Neural cell (in vitro differentiated cells): ENCODE measurements around the gene HAPSTR1. TPM values are rescaled to one million over a fixed set of nuclear protein-coding genes. Genes with fewer than 3 reads are reported as not detected.

ENCODE experiments used
- H2AFZ ChIP-seq: fragments of 200-600, 300-800 bp; sonication (generic), shearing (Covaris generic); 2 replicates; pipeline ENCODE4 v1.6.0; 2014; ENCODE audit warnings: low read depth, mild to moderate bottlenecking, antibody characterized with exemption, low read length, moderate library complexity
- H3F3A ChIP-seq: fragments of 200-600 bp; shearing (Covaris generic); 2 replicates; pipeline ENCODE4 v1.6.1; 2016; ENCODE audit warnings: mild to moderate bottlenecking, moderate library complexity, mixed read lengths, antibody characterized with exemption, low read length; ENCODE audit not compliant: insufficient read depth, poor library complexity, severe bottlenecking
- H3K27ac ChIP-seq: fragments of 200-600, 300-800 bp; sonication (generic), shearing (Covaris generic); 2 replicates; pipeline ENCODE4 v1.5.1; 2014; ENCODE audit warnings: mild to moderate bottlenecking, low read length, moderate library complexity
- H3K27me3 ChIP-seq: fragments of 300-800, 200-600 bp; sonication (generic), shearing (Covaris generic); 2 replicates; pipeline ENCODE4 v1.6.0; 2014; ENCODE audit warnings: mild to moderate bottlenecking, low read depth, low read length, moderate library complexity; ENCODE audit not compliant: insufficient read depth
- H3K36me3 ChIP-seq: fragments of 300-800, 200-600 bp; sonication (generic), shearing (Covaris generic); 2 replicates; pipeline ENCODE4 v1.5.1; 2014; ENCODE audit warnings: mild to moderate bottlenecking, antibody characterized with exemption, low read length, moderate library complexity; ENCODE audit not compliant: insufficient read depth
- H3K4me2 ChIP-seq: fragments of 300-800, 200-600 bp; sonication (generic), shearing (Covaris generic); 2 replicates; pipeline ENCODE4 v1.6.0; 2014; ENCODE audit warnings: mild to moderate bottlenecking, low read length
- H3K4me3 ChIP-seq: fragments of 300-800, 200-600 bp; sonication (generic), shearing (Covaris generic); 2 replicates; pipeline ENCODE4 v1.5.1; 2014; ENCODE audit warnings: mild to moderate bottlenecking, low read length, moderate library complexity
- H3K79me2 ChIP-seq: fragments of 200-600 bp; shearing (Covaris generic); replicated peaks from 2 replicates; pipeline ENCODE4 v1.6.0; 2014; ENCODE audit warnings: mild to moderate bottlenecking, low read length, moderate library complexity; ENCODE audit not compliant: insufficient read depth
- H3K9ac ChIP-seq: fragments of 300-800, 200-600 bp; sonication (generic), shearing (Covaris generic); 2 replicates; pipeline ENCODE4 v1.6.1; 2016; ENCODE audit warnings: mild to moderate bottlenecking, low read length, mixed read lengths
- H3K9me2 ChIP-seq: fragments of 200-600 bp; shearing (Covaris generic); 2 replicates; pipeline ENCODE4 v1.6.1; 2016; ENCODE audit warnings: mild to moderate bottlenecking, low read length, mixed read lengths; ENCODE audit not compliant: insufficient read depth
- H3K9me3 ChIP-seq: fragments of 200-600, 300-800 bp; sonication (generic), shearing (Covaris generic); 2 replicates; pipeline ENCODE4 v1.6.1; 2016; ENCODE audit warnings: mild to moderate bottlenecking, mixed run types, low read length, moderate library complexity, mixed read lengths
- H4K20me1 ChIP-seq: fragments of 200-600 bp; shearing (Covaris generic); 2 replicates; pipeline ENCODE4 v1.6.1; 2016; ENCODE audit warnings: mild to moderate bottlenecking, mixed run types; ENCODE audit not compliant: insufficient read depth
- EP300 ChIP-seq: fragments of 450-650 bp; conservative IDR thresholded peaks from 2 replicates; pipeline ENCODE4 v1.6.1; 2014; ENCODE audit warnings: antibody characterized with exemption, mild to moderate bottlenecking, moderate library complexity; ENCODE audit not compliant: poor library complexity, severe bottlenecking
- EZH2 ChIP-seq: fragments of 200-600, 300-800 bp; shearing (Covaris generic), sonication (generic); IDR thresholded peaks from 2 replicates; pipeline ENCODE4 v1.6.1; 2014; ENCODE audit warnings: antibody characterized with exemption, low read length, borderline replicate concordance, mild to moderate bottlenecking; ENCODE audit not compliant: insufficient read depth, poor library complexity, severe bottlenecking
- MXI1 ChIP-seq: fragments of 450-650 bp; conservative IDR thresholded peaks from 2 replicates; pipeline ENCODE4 v1.6.1; 2014; ENCODE audit warnings: antibody characterized with exemption, mild to moderate bottlenecking; ENCODE audit not compliant: poor library complexity, severe bottlenecking
- POLR2AphosphoS5 ChIP-seq: IDR thresholded peaks from 2 replicates; pipeline ENCODE4 v1.6.1; 2012
- RAD21 ChIP-seq: fragments of 450-650 bp; conservative IDR thresholded peaks from 2 replicates; pipeline ENCODE4 v1.6.1; 2014; ENCODE audit warnings: antibody characterized with exemption, mild to moderate bottlenecking, moderate library complexity
- SMC3 ChIP-seq: fragments of 450-650 bp; conservative IDR thresholded peaks from 2 replicates; pipeline ENCODE4 v1.6.1; 2014; ENCODE audit warnings: antibody characterized with exemption, mild to moderate bottlenecking, moderate library complexity; ENCODE audit not compliant: poor library complexity
- TAF1 ChIP-seq: IDR thresholded peaks from 2 replicates; pipeline ENCODE4 v1.6.1; 2012; ENCODE audit warnings: low read depth
- polyA plus RNA-seq: library from polyadenylated mRNA; depleted of rRNA; stranded (reverse); fragments of >200 nt; gene quantifications from 2 replicates; pipeline ENCODE4 v1.2.3, GENCODE V29; 2014
- TF ChIP-seq, protein P1 (sequence below): IDR thresholded peaks from 2 replicates; pipeline ENCODE4 v1.6.1; 2012; ENCODE audit warnings: borderline replicate concordance
- TF ChIP-seq, protein P2 (sequence below): fragments of 450-650 bp; IDR thresholded peaks from 2 replicates; pipeline ENCODE4 v1.5.1; 2014; ENCODE audit warnings: antibody characterized with exemption, mild to moderate bottlenecking, moderate library complexity; ENCODE audit not compliant: poor library complexity, severe bottlenecking

Gene HAPSTR1
- polyA plus RNA-seq, 1 donor from 2014 or later: 60.7 TPM

DNA sequence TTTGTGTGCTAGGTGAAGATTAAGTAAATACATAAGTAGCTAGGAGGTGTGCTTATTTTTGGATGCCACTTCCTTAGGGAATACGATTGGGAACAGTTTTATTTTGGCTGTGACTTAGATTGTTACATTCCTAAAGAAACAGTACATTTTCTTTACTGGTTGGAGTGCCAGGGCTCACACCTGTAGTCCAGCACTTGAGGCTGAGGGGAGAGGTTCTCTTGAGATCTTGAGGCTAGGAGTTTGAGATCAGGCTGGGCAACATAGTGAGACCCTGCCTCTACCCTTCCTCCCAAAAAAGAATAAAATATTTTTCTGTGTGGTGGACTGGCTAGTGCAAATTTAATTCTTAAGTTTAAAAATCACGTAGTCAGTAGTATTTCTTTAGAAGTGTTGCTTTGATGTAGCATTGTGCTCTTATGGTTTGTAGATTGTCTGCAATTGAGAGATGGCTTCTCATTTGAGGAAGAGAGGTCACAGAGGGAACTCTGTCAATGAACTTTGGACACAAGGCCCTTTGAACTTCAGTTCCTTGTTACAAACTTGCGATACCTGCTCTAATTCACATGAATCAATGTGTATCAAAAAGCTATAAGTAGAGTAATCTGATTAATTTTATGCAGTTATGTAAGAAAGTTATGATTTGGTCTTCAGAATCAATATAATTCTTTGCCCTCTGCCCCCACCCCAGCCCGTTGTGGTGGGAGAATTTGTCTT lies 7.1 kb downstream of the HAPSTR1 start:
- H3F3A ChIP-seq: no peaks in the 10 kb centered on the region
- H3K79me2 ChIP-seq: peaks cover 100% of the 10 kb centered on the region
- H3K4me3 ChIP-seq: no peak overlapping the region
- no peak overlapping the region for H3K4me2 ChIP-seq
- H3K9me2 ChIP-seq: no peaks in the 10 kb centered on the region
- no peak overlapping the region for H2AFZ ChIP-seq
- H3K36me3 ChIP-seq: peaks cover 12% of the 10 kb centered on the region
- no peak for TF ChIP-seq TAF1
- TF ChIP-seq MXI1: no peak
- TF ChIP-seq SMC3: no peak
- TF ChIP-seq, protein P1, sequence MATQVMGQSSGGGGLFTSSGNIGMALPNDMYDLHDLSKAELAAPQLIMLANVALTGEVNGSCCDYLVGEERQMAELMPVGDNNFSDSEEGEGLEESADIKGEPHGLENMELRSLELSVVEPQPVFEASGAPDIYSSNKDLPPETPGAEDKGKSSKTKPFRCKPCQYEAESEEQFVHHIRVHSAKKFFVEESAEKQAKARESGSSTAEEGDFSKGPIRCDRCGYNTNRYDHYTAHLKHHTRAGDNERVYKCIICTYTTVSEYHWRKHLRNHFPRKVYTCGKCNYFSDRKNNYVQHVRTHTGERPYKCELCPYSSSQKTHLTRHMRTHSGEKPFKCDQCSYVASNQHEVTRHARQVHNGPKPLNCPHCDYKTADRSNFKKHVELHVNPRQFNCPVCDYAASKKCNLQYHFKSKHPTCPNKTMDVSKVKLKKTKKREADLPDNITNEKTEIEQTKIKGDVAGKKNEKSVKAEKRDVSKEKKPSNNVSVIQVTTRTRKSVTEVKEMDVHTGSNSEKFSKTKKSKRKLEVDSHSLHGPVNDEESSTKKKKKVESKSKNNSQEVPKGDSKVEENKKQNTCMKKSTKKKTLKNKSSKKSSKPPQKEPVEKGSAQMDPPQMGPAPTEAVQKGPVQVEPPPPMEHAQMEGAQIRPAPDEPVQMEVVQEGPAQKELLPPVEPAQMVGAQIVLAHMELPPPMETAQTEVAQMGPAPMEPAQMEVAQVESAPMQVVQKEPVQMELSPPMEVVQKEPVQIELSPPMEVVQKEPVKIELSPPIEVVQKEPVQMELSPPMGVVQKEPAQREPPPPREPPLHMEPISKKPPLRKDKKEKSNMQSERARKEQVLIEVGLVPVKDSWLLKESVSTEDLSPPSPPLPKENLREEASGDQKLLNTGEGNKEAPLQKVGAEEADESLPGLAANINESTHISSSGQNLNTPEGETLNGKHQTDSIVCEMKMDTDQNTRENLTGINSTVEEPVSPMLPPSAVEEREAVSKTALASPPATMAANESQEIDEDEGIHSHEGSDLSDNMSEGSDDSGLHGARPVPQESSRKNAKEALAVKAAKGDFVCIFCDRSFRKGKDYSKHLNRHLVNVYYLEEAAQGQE: no peak
- TF ChIP-seq, protein P2, sequence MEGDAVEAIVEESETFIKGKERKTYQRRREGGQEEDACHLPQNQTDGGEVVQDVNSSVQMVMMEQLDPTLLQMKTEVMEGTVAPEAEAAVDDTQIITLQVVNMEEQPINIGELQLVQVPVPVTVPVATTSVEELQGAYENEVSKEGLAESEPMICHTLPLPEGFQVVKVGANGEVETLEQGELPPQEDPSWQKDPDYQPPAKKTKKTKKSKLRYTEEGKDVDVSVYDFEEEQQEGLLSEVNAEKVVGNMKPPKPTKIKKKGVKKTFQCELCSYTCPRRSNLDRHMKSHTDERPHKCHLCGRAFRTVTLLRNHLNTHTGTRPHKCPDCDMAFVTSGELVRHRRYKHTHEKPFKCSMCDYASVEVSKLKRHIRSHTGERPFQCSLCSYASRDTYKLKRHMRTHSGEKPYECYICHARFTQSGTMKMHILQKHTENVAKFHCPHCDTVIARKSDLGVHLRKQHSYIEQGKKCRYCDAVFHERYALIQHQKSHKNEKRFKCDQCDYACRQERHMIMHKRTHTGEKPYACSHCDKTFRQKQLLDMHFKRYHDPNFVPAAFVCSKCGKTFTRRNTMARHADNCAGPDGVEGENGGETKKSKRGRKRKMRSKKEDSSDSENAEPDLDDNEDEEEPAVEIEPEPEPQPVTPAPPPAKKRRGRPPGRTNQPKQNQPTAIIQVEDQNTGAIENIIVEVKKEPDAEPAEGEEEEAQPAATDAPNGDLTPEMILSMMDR: no peak
- no peak for TF ChIP-seq EP300
- TF ChIP-seq POLR2AphosphoS5: no peak
- TF ChIP-seq EZH2: no peak
- H3K27ac ChIP-seq: no peak overlapping the region
- H3K9me3 ChIP-seq: no peaks in the 10 kb centered on the region
- no peaks in the 10 kb centered on the region for H3K27me3 ChIP-seq
- peaks cover 77% of the 10 kb centered on the region for H4K20me1 ChIP-seq
- H3K9ac ChIP-seq: no peak overlapping the region

DNA sequence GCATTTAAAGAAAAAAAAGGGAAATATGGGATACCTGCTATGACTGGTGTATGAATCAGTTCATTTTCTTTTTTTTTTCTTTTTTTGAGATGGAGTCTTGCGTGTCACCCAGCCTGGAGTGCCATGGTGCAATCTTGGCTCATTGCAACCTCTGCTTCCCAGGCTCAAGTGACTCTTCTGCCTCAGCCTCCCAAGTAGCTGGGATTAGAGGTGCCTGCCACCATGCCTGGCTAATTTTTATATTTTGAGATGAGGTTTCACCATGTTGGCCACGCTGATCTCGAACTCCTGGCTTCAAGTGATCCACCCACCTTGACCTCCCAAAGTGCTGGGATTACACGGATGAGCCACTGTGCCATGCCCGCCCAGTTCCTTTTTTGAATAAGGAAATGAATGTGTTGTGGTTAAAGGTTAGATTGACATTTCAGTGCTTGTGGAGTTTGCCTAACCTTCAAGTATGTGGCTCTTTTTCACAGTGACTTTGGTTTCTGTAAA lies 7.7 kb downstream of the HAPSTR1 start:
- H2AFZ ChIP-seq: no peak overlapping the region
- H3K9me2 ChIP-seq: no peaks in the 10 kb centered on the region
- H3K4me2 ChIP-seq: no peak overlapping the region
- TF ChIP-seq RAD21: no peak
- peak overlapping the region; percentile 6 for H3K4me3 ChIP-seq
- peaks cover 76% of the 10 kb centered on the region for H4K20me1 ChIP-seq
- no peaks in the 10 kb centered on the region for H3K27me3 ChIP-seq
- H3K9ac ChIP-seq: no peak overlapping the region
- H3K36me3 ChIP-seq: peaks cover 14% of the 10 kb centered on the region
- H3K27ac ChIP-seq: no peak overlapping the region
- peaks cover 100% of the 10 kb centered on the region for H3K79me2 ChIP-seq
- H3K9me3 ChIP-seq: no peaks in the 10 kb centered on the region
- H3F3A ChIP-seq: no peaks in the 10 kb centered on the region
